ENCODE data around the gene FGD5.

- no peak for TF ChIP-seq CTCF (IDR thresholded peaks at IDR 0.05; ENCODE audit: low read length)
- no peak for TF ChIP-seq EZH2 (IDR thresholded peaks at IDR 0.05; ENCODE audit: borderline replicate concordance, low read length)
Measured at GRCh38 chr3:14837878-14838258, 19.1 kb downstream of the FGD5 start.
